RPMI8226 (cell line): Measurements from ENCODE around the gene TAF4B.
"Not testable (repeated sequence)": the region's sequence is repeated elsewhere in the genome, so short reads cannot be mapped to it uniquely, and the experiment has no call there.

Source experiments
- DNase-seq: peaks from one replicate; pipeline ENCODE4 v3.0.0-alpha.2; 2015

TAF4B gene

DNA sequence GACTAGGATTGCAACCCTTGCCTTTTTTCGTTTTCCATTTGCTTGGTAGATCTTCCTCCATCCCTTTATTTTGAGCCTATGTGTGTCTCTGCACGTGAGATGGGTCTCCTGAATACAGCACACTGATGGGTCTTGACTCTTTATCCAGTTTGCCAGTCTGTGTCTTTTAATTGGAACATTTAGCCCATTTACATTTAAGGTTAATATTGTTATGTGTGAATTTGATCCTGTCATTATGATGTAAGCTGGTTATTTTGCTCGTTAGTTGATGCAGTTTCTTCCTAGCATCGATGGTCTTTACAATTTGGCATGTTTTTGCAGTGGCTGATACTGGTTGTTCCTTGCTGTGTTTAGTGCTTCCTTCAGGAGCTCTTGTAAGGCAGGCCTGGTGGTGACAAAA lies 16.1 kb downstream of the TAF4B start:
- not testable (repeated sequence) for DNase-seq

DNA sequence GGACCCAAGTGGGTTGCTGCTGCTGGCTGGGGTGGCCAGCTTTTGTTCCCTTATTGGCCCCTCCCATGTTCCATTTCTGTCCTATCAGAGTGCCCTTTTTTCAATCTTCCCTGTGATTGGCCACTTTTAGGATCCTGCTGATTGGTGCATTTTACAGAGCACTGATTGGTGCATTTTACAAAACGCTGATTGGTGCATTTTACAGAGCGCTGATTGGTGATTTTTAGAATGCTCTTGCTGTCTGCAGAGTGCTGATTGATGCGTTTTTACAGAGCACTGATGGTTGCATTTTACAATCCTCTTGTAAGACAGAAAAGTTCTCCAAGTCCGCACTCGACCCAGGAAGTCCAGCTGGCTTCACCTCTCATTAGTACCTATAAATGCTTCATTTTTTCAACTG lies 19.2 kb downstream of the TAF4B start:
- DNase-seq, result not testable (repeated sequence)

DNA sequence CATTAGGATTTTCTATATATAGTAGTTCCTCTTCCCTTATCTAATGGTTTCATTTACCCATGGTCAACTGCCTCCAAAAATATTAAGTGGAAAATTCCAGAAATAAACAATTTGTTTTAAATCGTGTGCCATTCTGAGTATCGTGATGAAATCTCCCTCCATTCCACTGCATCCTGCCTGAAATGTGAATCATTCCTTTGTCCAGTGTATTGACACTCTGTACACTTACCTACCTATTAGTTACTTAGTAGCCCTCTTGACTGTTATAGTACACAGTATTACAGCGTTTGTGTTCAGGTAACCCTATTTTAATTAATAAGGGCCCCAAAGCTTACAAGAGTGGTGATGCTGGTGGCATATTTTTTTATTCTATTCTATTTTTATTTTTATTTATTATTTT lies 26.2 kb downstream of the TAF4B start:
- DNase-seq, result no peak

GRCh38 chr18:26254808-26255207 lies 28.6 kb downstream of the TAF4B start:
- DNase-seq, result not testable (repeated sequence)

- no peak for DNase-seq
Measured at GRCh38 chr18:26255695-26256622, 29.7 kb downstream of the TAF4B start.

DNA sequence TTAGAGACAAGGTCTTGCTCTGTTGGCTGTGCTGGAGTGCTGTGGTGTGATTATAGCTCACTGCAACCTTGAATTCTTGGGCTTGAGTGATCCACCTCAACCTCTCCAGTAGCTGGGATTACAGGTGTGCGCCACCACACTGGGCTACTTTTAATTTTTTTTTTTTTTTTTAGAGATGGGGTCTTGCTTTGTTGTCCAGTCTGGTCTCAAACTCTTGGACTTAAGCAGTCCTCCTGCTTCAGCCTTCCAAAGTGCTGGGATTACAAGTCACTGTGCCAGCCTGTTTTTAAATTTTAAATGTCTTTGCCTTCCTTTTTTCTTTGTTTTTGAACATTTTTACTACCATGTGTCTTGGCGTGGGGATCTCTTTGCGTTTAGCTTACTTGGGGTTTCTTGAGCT lies 32.5 kb downstream of the TAF4B start:
- no peak for DNase-seq

- DNase-seq, result not testable (repeated sequence)
Measured at GRCh38 chr18:26259416-26259815, 33.2 kb downstream of the TAF4B start.

- no peak for DNase-seq
Measured at GRCh38 chr18:26262156-26262555, 35.9 kb downstream of the TAF4B start.

- DNase-seq, result no peak
Measured at GRCh38 chr18:26267357-26267930, 41.2 kb downstream of the TAF4B start.

- DNase-seq, result no peak
Measured at GRCh38 chr18:26268454-26268853, 42.2 kb downstream of the TAF4B start.

DNA sequence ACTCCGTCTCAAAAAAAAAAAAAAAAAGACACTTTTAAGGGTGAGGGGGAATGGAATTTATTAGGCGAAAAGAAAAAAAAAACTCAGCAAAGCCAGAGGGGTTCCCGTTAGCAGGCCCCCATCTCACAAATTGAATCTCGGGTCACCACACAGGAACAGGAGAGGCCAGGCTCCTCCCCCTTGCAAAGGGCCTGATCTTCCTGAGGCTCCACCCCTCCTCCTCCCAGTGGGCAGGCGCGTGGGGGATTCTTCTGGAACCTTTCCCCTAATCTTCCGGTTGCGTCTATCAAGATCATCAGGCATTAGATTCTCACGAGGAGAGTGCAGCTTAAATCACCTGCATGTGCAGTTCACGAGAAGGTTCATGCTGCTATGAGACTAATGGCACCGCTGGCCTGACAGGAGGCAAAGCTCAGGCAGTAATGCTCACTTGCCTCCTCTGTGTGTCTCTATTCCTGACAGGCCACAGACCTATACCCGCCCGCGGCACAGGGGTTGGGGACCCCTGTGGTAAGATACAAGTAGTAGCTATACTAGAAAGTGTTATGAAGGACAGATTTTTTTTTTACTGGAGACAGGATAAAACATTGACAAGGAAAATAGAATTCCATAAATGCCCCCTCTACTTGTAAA lies 45.8 kb downstream of the TAF4B start:
- DNase-seq, result no peak

GRCh38 chr18:26277374-26277773 lies 51.1 kb downstream of the TAF4B start:
- no peak for DNase-seq

GRCh38 chr18:26279428-26279827 lies 53.2 kb downstream of the TAF4B start:
- no peak for DNase-seq

DNA sequence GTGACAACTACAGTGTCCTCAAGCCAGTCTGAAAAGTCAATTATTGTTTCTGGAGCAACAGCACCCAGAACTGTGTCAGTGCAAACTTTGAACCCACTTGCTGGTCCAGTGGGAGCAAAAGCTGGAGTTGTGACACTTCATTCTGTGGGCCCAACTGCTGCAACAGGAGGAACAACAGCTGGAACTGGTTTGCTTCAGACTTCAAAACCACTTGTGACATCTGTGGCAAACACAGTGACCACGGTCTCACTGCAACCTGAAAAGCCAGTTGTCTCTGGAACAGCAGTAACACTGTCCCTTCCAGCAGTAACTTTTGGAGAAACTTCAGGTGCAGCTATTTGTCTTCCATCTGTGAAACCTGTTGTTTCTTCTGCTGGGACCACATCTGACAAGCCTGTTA lies 59.8 kb downstream of the TAF4B start:
- no peak for DNase-seq

DNA sequence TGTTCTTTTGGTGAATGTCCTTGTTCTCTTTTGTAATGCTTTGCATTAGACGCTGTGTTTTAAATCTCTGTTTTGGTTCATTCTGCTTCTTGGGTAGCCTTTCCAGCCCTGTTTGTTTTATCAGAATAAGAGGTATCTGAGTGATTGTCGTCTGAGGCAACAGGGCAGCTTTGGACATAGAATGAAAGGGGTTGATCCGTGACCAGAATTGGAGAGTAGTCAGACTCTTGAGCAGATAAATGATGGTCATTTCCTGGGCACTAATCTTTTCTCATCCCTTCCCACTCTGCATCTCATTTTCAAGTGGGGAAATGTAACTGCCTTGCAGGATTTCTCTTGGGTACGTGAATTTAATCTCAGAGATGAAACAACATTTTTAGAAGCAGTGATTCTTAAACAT lies 61.4 kb downstream of the TAF4B start:
- no peak for DNase-seq

DNA sequence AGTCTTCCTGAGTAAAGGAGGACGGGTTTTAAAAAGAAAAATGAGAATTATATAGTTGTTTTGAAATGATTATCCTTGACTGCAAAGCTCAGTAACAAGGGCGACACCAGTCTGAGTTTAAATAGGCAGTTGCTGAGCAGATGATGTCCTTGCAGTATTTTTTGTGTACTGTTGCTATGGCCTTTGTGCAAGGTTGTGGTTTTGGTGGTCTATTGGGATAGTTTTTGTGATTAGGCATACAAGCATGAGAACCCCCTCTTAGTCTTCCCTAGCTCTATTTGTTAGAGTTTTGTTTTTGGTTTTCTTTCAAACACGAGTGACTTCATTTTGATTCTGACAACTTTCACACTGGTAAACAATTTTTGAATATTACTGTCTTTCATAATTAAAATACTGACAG lies 64.1 kb downstream of the TAF4B start:
- no peak for DNase-seq

DNA sequence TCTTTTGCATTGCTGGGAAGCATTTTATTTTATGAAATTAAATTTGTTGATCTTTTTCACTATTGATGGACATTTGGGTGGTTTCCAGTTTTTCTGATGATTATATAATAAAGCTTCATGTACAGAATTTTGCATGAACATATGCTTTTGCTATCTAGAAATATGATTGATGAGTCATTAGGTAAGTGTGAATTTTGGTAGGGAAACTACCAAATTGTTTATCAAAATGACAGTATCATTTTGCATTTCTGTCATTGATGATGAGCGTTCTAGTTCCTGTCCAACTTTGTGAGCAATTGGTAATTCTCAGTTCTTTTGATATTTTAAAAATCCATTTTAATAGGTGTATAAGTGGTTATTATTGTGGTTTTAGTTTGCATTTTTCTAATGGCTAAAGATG lies 67.7 kb downstream of the TAF4B start:
- DNase-seq, result no peak

GRCh38 chr18:26298107-26298506 lies 71.9 kb downstream of the TAF4B start:
- no peak for DNase-seq

DNA sequence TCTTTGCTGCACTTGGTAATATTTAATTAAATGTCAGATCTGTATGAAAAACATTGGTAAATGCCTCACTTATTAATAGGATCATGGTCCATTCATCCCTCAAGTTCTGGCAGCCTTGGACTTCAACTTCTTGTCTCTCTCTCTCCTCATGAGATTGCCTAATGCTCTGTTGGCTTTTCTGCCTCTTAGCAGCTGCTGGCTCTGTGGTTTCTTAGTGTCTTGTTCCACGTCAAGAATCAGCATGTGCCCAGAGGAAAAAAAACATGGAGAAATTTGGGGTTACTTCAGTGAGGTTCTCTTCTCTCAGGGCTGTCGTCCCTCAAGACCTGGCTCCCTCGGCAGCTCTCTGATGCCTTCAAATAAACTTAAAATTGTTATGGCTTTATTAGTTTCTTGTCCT lies 75.4 kb downstream of the TAF4B start:
- no peak for DNase-seq

- DNase-seq, result not testable (repeated sequence)
Measured at GRCh38 chr18:26303222-26303621, 77.0 kb downstream of the TAF4B start.

DNA sequence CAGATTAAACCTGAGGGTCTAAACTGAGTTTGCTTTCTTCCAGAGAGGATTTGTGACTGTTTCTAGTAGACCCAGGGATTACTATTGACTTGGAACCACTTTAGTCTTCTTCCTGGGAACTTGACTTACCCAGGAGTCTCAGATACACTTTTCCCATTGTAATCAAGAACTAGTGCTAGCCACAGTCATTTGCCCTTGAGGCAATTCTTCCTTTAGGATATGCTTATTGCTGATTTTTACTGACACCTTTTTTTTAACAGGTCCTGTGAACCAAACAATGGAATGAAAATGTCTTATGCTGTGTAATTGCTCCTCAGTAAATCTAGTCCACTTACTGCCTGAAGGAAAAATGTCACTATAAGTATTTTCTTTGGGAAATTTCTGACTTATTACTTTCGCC lies 78.3 kb downstream of the TAF4B start:
- DNase-seq, result no peak

GRCh38 chr18:26307161-26307773 lies 81.0 kb downstream of the TAF4B start:
- DNase-seq, result peak; percentile 61

DNA sequence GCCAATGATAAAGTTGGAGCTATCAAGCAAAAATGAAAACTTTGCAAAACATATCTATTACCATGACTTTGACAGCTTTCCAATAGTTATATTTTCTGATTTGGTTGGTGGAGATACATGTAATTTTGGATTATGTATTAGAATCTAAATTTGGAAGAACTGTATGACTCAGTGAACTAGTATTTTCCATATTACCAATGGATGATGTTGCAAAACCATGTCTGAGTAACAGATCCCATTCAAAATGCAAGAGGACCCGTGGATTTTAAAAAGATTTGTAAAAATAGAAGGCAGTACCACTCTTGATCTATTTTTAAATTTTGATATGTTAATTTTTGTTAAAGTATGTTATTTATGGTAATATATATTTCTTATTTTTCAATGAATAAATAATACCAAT lies 83.0 kb downstream of the TAF4B start:
- DNase-seq, result no peak

- no peak for DNase-seq
Measured at GRCh38 chr18:26312199-26312598, 86.0 kb downstream of the TAF4B start.
